Astrocyte (in vitro differentiated cells and primary cell): ENCODE results near the gene MYPN.

Source experiments
- CTCF ChIP-seq: IDR thresholded peaks from 2 replicates; pipeline ENCODE4 v1.5.1; 2011; ENCODE audit warnings: low read depth, mild to moderate bottlenecking, inconsistent platforms, low read length, moderate library complexity; ENCODE audit not compliant: insufficient read depth
- EZH2 ChIP-seq: IDR thresholded peaks from 2 replicates; pipeline ENCODE4 v1.6.1; 2012; ENCODE audit warnings: mild to moderate bottlenecking, low read length, inconsistent platforms; ENCODE audit not compliant: insufficient read depth

- TF ChIP-seq CTCF (no peak), EZH2 (no peak)
Measured at GRCh38 chr10:68124718-68125117, 15.4 kb downstream of the MYPN start.
